ENCODE data around the gene UNCX.
"Not testable (repeated sequence)": the region's sequence is repeated elsewhere in the genome, so short reads cannot be mapped to it uniquely, and the experiment has no call there.

The UNCX gene

GRCh38 chr7:1279895-1280294, 47.2 kb downstream of the UNCX start:
- DNase-seq: not testable (repeated sequence)

GRCh38 chr7:1281068-1281467, 48.4 kb downstream of the UNCX start:
- no peak for DNase-seq

- no peak for DNase-seq
Measured at GRCh38 chr7:1282679-1283078, 50.0 kb downstream of the UNCX start.

- no peak for DNase-seq
Measured at GRCh38 chr7:1283337-1283736, 50.7 kb downstream of the UNCX start.

- no peak for DNase-seq
Measured at GRCh38 chr7:1283941-1284742, 51.5 kb downstream of the UNCX start.

- no peak for DNase-seq
Measured at GRCh38 chr7:1284743-1285458, 52.2 kb downstream of the UNCX start.

GRCh38 chr7:1285556-1286301, 53.1 kb downstream of the UNCX start:
- no peak for DNase-seq

Data from NCI-H82 (cell line).